Large intestine (tissue), 3 donors: ENCODE measurements around the gene LPP. TPM values are rescaled to one million over a fixed set of nuclear protein-coding genes. Genes with fewer than 3 reads are reported as not detected.

Experiments
- DNase-seq, 2 donors: peaks; one replicate each; pipeline versions ENCODE4 v3.0.0 to v3.0.0-alpha.2; 2013
- H3K27ac ChIP-seq: one replicate; pipeline ENCODE4 v1.5.1; 2013; ENCODE audit warnings: low read length
- H3K27me3 ChIP-seq: 2 replicates; pipeline ENCODE4 v1.6.1; 2013; ENCODE audit warnings: low read length; ENCODE audit not compliant: control insufficient read depth, insufficient read depth
- H3K36me3 ChIP-seq: 2 replicates; pipeline ENCODE4 v1.6.1; 2013; ENCODE audit warnings: low read length; ENCODE audit not compliant: control insufficient read depth, insufficient read depth
- H3K4me1 ChIP-seq: one replicate; pipeline ENCODE4 v1.6.1; 2013; ENCODE audit warnings: low read length; ENCODE audit not compliant: control insufficient read depth, insufficient read depth
- H3K4me3 ChIP-seq: one replicate; pipeline ENCODE4 v1.5.1; 2013; ENCODE audit warnings: low read length
- H3K9me3 ChIP-seq: one replicate; pipeline ENCODE4 v1.6.1; 2013; ENCODE audit warnings: mild to moderate bottlenecking, low read depth, low read length, moderate library complexity; ENCODE audit not compliant: control insufficient read depth
- WGBS: methylation state at CpG from one replicate; pipeline ENCODE4 v1.1.5; 2013; ENCODE audit warnings: low lambda C conversion rate; ENCODE audit not compliant: insufficient coverage; 5-methylcytosine and 5-hydroxymethylcytosine counted together
- polyA plus RNA-seq: library from polyadenylated mRNA; unstranded; fragments of 120-200 nt; gene quantifications from one replicate; pipeline ENCODE4 v1.2.1, GENCODE V29; 2013

The LPP gene
- polyA plus RNA-seq, 1 donor, result 41.2 TPM

DNA sequence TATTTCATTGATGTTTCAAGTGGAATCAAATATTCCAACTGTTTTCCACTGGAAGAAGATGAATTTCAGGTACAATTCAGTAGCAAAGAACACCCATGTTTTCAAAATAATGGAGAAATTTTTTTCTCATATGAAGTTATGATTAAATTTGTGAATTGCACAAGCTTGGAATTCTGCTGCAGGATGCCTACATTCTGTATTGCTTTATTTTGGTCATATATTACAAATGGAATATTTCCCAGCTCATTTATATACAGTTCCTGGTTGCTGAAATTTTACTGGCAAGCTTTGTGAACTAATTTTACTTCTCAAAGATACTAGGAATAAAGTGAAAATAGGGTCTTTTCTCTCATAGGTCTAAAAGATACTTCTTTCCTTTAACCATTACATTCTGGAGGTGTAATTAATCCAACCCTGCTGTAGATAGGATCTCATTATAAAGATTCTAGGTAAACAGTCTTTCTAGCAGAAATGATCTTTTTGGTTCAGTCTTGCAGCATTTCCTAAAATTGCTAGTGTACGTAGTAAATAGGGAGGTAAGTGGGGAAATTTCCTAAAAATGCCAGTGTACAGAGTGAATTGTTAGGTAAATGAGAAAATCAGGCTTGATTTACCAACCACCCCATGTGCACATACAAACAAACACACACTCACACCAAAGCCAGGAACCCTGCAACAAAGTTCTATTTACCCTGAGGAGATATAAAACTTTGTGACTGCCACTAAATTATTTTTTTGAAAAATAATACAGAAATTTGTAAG is 624.3 kb downstream of the LPP start:
- DNase-seq, result no peak
- no peak overlapping the region for H3K27ac ChIP-seq
- no peaks in the 10 kb centered on the region for H3K4me1 ChIP-seq
- no peaks in the 10 kb centered on the region for H3K9me3 ChIP-seq
- H3K36me3 ChIP-seq, result peaks cover 4% of the 10 kb centered on the region
- no CpG with 5 or more reads among the region's 1 CpG for WGBS
- H3K4me3 ChIP-seq, result no peak overlapping the region
- no peaks in the 10 kb centered on the region for H3K27me3 ChIP-seq

DNA sequence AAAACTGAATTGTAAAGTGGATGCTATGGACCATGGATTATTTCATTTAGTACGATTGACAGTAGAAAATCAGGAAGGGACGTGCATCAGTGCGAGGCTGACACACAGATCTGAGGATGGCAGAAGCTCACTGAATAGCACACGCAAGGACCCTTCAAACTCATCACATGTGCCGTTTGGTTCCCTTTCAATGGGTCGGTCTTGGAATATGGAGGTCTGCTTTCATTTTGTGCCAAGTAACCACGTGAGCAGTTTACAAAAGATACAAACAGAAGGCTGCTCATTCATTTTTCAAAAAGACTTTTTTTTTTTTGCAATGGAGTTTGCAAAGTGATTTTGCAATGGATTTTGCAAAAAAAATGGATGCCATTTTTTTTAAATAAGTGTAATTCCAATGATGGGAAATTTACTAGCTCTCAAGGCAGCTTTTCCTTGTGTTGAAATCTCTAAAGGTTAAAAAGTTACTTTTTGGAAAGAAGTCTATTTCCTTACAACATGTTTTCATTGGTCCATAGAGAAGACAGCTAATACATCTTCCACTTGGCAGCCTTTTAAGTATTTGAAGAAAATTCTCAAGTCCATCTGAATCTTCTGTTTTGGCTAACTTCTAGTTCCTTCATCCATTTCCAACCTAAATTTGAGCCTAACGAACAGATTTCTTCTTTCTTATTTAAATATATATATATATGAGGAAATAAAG is 625.5 kb downstream of the LPP start:
- Histone ChIP-seq H3K4me3 (no peak overlapping the region), H3K27me3 (no peaks in the 10 kb centered on the region), H3K9me3 (no peaks in the 10 kb centered on the region), H3K4me1 (no peaks in the 10 kb centered on the region), H3K27ac (no peak overlapping the region), H3K36me3 (peaks cover 4% of the 10 kb centered on the region)
- 100% methylated on average over 1 of the region's 8 CpGs for WGBS
- no peak for DNase-seq

DNA sequence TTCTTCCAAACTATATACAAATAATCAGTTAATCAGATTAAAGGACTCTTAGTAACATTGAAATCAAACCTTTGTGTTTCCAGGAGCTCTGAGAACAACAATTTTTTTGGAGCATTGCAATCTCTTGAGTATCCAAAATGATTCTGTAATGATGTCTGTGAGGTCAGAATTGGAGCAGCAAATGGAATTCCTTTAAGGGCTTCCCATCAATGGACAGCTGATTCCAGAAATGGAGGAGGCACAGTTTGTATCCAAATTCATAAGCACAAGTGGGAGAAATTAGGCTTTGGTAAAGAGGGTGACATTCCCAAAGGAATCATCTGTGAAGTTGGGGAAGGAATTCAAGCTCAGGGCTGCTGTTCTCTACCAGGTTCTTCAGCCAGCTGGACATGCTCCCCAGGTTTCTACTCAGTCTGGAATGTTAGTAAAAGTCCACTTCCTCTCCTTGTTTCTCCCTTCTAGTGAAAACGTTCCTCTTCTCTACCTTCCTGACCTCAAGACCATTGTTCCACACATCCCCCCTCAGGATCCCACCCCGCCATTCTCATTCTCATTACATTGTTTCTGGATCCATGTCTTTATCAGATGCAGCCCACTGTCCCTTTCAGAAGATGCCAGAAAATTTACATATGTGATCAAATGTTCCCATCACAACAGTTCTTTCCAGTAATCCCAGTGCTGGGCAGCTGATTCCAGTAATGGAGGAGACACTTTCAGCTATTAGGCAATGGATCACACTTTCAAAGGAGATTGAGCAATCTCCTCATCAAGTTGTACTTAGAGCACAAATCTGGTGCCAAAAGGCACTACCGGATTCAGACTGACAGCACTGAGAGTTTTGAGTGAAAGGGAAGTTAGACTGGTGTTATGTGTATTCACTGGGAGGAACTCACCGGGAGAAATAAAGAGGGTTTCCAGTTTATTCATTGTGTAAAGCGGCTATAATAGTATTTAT is 626.5 kb downstream of the LPP start:
- 100% methylated on average over 1 of the region's 5 CpGs for WGBS
- H3K27ac ChIP-seq, result no peak overlapping the region
- DNase-seq, result no peak
- H3K4me3 ChIP-seq, result no peak overlapping the region
- no peaks in the 10 kb centered on the region for H3K9me3 ChIP-seq
- no peaks in the 10 kb centered on the region for H3K4me1 ChIP-seq
- peaks cover 4% of the 10 kb centered on the region for H3K36me3 ChIP-seq
- H3K27me3 ChIP-seq, result no peaks in the 10 kb centered on the region

DNA sequence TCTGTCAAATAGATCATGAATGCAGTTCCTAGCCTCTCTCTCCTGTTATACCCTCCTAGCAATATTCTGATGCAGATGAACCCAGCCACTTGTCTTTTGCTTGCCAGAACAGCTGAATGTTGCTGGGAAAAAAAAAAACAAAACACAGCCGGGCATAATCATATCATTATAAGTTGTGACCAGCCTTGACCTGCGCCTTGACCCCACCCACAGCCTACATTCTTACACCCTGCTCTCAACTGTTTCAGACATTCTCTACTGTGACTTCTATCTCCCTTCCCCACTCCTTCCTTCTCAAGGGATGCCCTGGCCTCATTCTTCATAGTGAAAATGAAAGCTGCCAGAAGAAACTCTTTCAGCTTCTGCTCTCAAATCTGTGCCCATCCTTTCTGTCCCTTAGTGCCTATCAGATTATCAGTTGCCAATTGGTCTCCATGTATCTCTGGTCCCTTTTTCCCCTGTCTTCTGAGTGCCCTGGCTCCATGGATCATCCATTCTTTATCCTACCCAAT is 628.7 kb downstream of the LPP start:
- Histone ChIP-seq H3K9me3 (no peaks in the 10 kb centered on the region), H3K27me3 (no peaks in the 10 kb centered on the region), H3K27ac (no peak overlapping the region), H3K4me1 (no peaks in the 10 kb centered on the region), H3K4me3 (no peak overlapping the region), H3K36me3 (peaks cover 4% of the 10 kb centered on the region)
- no CpG with 5 or more reads among the region's 2 CpGs for WGBS
- DNase-seq, result no peak

DNA sequence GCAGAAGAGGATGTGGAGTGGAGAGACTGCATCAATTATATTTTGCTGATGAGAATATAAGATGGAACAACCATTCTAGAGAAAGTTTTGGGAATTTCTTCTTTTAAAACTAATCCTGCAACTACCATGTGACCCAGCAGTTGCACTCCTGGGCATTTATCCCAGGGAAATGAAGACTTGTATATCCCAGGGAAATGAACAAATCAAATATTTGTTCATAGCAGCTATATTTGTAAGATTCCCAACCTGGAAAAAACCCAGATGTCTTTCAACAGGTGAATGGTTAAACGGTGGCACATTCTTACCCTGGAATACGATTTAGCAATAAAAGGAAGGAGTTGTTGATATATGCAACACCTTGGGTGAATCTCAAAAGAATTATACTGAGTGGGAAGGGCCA is 632.5 kb downstream of the LPP start:
- H3K27me3 ChIP-seq, result no peaks in the 10 kb centered on the region
- H3K36me3 ChIP-seq, result no peaks in the 10 kb centered on the region
- no peak for DNase-seq
- no peaks in the 10 kb centered on the region for H3K9me3 ChIP-seq
- WGBS, result no CpG with 5 or more reads among the region's 2 CpGs
- H3K4me1 ChIP-seq, result no peaks in the 10 kb centered on the region
- H3K4me3 ChIP-seq, result no peak overlapping the region
- H3K27ac ChIP-seq, result no peak overlapping the region

DNA sequence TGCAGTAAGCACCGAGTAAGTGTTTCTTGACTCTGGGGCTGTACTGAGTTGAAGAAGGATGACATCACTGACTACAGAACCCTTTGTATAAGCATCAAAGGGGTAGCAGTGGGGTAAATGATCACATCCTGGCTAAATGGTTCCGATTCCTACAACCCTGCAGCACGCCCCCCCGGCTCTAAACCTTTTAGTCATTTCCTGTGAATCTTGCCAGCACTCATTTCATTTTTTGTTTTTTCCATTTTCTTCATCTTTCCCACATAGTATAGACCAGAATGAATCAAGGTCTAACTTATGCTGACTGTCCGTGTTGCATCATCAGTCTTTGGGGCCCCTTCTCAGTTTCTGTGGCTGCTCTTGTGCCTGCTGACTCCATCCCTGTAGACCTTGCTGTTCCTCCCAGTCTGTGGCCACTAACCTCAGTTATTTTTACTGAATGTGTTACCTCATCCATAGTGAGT is 634.7 kb downstream of the LPP start:
- Histone ChIP-seq H3K27ac (no peak overlapping the region), H3K4me3 (no peak overlapping the region), H3K27me3 (no peaks in the 10 kb centered on the region), H3K36me3 (peaks cover 8% of the 10 kb centered on the region), H3K4me1 (no peaks in the 10 kb centered on the region), H3K9me3 (no peaks in the 10 kb centered on the region)
- 80% methylated on average over 1 of the region's 5 CpGs for WGBS
- no peak for DNase-seq

DNA sequence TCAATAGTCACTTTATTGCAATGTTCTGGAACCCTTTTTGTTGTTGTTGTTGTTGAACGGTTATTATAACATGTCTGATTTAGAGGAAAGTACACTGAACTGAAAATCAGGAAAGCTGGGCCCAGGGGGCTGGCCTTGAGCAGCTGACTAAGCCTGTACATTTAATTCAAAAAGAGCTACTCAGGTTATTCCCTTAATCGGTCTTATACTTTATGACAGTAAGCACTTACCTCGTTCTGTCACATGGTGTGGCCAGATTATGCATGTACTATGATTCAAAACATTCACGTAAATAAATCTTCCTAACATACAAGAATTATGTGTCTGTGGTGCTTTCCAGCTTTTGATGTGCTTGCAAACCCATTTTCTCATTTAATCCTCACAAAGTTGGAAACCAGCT is 635.3 kb downstream of the LPP start:
- Histone ChIP-seq H3K36me3 (peaks cover 8% of the 10 kb centered on the region), H3K27ac (no peak overlapping the region), H3K4me1 (no peaks in the 10 kb centered on the region), H3K27me3 (no peaks in the 10 kb centered on the region), H3K9me3 (no peaks in the 10 kb centered on the region), H3K4me3 (no peak overlapping the region)
- WGBS, result no CpG with 5 or more reads among the region's 4 CpGs
- DNase-seq, result no peak

DNA sequence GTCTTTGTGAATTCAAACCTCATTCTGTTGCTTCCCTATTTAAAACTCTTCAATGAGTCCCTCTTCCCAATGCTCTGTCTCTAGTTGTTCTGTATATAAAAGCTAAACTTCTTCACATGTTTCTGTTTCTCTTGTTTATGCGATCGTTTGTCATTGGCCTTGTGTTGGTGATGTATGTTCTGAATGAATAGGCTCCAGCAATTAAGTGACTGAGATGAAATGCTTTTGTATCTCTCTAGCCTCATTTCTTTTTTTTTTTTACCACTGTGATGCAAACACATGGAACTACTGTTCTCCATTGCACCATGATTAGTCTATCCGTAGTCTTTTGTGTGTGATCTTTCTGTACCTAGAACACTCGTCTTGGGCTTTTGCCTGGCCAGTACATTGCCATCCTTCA is 637.4 kb downstream of the LPP start:
- WGBS, result 94% methylated on average over 3 of the region's 4 CpGs
- no peaks in the 10 kb centered on the region for H3K4me1 ChIP-seq

DNA sequence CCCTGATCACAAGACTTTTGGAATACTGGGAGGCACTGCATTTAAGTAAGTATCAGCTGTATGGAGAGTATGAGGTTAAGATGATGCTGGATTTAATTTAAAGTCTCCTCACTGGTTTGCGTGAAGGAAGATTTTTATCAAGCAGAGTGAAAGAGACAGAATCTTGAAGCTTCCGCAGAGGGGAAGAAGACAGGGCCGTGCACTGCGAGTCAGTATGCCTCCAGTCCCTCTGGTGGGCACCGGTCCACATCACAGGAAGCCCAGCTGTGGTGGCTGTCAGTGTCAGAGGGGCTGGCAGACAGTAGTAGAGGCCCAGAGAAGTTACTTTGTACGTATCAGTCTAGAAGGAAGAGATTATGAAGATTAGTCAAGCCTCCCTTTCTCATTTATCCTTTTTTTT is 638.8 kb downstream of the LPP start:
- no peak for DNase-seq
- no peaks in the 10 kb centered on the region for H3K4me1 ChIP-seq
- H3K9me3 ChIP-seq, result no peaks in the 10 kb centered on the region
- no peak overlapping the region for H3K27ac ChIP-seq
- WGBS, result no CpG with 5 or more reads among the region's 6 CpGs
- H3K36me3 ChIP-seq, result peaks cover 8% of the 10 kb centered on the region
- H3K4me3 ChIP-seq, result no peak overlapping the region
- H3K27me3 ChIP-seq, result no peaks in the 10 kb centered on the region

More for the DNA sequence above, 637.4 kb downstream of the LPP start:
- Histone ChIP-seq H3K9me3 (no peaks in the 10 kb centered on the region), H3K27me3 (no peaks in the 10 kb centered on the region), H3K4me3 (no peak overlapping the region), H3K27ac (no peak overlapping the region), H3K36me3 (peaks cover 8% of the 10 kb centered on the region)
- no peak for DNase-seq

DNA sequence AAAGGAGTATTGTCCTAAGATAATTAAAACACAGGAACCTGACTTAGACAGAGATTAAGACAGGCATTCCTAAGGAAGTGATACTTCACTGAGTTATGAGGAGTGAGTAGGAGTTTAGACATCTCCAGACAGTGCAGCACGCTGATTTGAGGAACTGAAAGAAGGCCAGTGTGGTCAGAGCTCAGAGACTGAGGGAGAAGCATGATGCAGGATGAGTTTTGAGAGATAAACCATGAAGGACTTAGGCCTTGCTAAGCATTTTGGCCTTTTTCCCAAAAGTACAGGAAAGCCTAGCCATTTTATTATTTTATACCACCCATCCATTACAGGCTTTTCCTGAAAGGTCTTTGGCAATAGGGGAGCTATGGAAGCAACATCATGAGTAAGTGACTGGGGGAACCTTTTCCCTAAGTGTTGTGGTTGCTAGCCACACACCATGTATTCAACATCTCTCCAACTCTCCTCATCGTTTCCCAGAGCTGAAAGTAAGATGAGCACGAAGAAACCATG is 642.2 kb downstream of the LPP start:
- Histone ChIP-seq H3K4me1 (no peaks in the 10 kb centered on the region), H3K9me3 (no peaks in the 10 kb centered on the region), H3K36me3 (peaks cover 8% of the 10 kb centered on the region), H3K27ac (no peak overlapping the region), H3K4me3 (no peak overlapping the region), H3K27me3 (no peaks in the 10 kb centered on the region)
- no CpG with 5 or more reads among the region's 3 CpGs for WGBS
- DNase-seq, result no peak
